HG02759 (cell line): Measurements from ENCODE around the gene SH3RF3.

Experiments
- ATAC-seq: cut with Tn5 transposase; IDR thresholded peaks from one replicate; pipeline ENCODE4 v1.9.1; 2021; ENCODE audit warnings: mild to moderate bottlenecking, moderate library complexity; ENCODE audit not compliant: unreplicated experiment

SH3RF3 gene

DNA sequence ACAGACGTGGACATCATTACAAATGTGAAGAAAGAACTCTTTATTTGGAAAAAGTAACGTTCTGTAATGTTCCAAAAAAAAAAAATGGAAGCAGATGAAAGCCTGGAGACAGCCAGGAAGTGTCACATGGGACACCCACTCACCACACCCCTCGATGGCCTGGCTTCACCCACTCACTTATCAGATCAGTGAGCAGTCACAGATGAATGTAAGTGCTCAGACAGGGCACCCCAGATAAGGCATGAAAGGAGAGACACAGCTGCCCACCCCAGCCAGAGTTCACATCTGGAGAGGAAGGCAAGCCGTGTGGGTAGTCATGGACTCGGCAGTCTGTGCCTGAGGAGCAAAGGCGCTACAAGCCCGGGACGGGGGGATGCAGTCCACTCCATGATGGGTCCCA is 379.6 kb downstream of the SH3RF3 start:
- ATAC-seq: no peak

DNA sequence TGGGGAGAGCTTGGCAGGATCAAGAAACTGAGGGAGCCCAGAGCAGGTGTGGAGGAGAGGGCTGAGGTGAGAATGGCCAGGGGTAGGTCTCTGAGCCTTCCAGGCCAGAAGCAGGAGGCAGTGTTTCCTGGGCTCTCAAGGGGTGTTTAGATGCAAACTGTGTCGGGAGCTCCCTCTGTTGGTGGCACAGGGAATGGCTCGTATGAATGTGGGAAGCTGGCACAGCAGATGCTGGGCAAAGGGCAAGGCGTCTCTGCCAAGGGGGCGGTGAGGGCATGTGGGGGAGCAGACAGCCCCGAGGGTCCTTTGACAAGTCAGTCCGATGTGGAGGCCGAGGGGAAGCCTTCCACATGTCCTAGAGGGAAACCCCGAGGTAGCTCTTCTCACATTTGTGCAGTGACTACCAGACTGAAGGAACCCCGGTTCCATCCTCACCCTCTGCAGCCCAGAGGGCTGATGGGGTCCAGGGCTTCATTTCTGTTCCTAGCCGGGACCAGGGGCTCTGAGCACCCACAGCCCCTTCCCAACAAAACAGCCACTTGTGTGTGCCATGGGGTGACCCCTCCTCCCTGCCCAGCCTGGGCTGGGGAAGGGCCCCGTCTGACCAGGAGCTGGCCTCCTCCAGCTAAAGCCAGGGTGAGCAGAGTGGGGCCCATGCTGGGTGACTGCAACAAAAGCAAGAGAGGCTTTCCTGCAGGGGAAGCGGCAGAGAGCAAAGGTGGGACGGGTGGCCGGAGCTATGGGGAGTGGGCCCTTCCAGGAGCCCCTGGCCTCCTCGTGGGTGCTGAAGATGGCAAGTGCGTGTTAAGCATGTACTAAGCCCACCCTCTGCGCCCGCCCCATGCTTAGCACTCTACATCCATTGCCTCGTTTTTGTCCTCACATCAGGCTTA is 381.4 kb downstream of the SH3RF3 start:
- ATAC-seq: peak; percentile 27

- no peak for ATAC-seq
Measured at GRCh38 chr2:109511168-109511567, 382.2 kb downstream of the SH3RF3 start.

DNA sequence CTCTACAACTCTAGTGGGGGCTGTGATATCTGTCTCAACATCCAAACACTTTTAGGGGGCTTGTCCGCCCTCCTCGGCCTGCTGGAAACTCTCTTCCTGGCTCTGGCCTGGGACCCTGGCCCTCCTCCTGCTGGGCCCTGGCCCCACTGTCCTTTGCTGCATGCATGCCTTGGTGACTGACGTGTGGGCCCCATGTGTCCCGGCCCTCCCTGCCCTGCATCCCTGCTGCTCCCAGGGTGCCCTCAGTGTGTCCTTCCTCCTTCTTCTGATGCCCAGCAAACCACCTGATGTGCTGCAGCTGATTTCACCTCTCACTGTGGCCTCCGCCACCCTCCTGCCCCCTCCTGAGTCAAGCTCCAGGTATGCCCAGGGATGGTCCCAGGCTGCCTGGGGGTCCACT is 383.1 kb downstream of the SH3RF3 start:
- ATAC-seq: no peak

GRCh38 chr2:109513230-109513629 is 384.2 kb downstream of the SH3RF3 start:
- no peak for ATAC-seq

GRCh38 chr2:109513749-109514588 is 385.0 kb downstream of the SH3RF3 start:
- peak; percentile 74 for ATAC-seq

DNA sequence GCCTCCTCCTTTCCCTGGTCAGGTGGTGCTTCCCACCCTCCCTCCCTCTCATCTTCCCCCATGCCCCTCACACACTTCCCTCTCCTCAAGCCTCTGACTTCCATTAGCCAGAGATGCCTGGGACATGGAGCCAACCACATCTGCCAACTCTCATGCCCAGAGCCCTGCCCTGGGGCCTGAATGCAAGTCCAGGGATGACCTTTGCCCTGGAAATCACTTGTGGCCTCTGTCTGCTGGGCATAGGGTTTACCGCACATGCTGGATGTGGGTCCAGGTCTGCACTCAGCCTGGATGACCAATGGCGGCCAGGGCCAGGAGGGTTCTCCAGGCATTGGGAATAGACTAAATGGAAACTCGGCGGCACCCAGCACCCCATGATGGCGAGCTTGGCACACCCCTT is 385.9 kb downstream of the SH3RF3 start:
- no peak for ATAC-seq

DNA sequence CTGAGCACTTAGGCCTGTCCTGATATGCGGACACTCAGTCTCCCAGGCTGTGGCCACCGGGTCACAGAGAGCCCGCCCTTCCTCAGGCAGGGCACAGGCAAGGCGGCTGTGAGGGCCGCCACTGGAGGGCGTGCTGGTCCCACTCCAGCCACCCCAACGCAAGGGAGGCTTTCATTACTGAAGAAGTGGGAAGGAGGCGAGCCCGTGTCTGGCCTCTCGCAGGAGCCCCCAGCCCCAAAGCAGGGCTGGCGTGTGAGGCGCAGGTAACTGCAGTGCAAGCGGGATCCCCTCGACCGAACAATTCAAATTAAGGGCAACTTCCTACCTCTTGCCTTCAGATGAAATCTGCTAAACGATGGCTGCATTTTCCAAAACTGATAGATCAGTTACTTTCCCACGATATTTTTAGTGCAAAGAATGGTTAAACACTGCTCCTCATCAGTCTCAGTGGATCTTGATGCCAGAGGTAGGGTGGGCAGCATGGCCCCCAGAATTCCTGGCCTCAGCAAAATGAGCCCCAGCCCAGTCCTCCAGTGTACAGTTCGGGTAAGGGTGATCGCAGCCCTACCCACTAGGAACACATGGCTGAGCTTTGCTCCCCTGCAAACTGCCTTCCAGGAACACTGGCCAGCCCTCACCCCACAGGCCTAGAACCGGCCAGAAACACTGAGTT is 387.6 kb downstream of the SH3RF3 start:
- ATAC-seq: no peak

- no peak for ATAC-seq
Measured at GRCh38 chr2:109517118-109517889, 388.3 kb downstream of the SH3RF3 start.

- no peak for ATAC-seq
Measured at GRCh38 chr2:109519513-109519912, 390.5 kb downstream of the SH3RF3 start.

DNA sequence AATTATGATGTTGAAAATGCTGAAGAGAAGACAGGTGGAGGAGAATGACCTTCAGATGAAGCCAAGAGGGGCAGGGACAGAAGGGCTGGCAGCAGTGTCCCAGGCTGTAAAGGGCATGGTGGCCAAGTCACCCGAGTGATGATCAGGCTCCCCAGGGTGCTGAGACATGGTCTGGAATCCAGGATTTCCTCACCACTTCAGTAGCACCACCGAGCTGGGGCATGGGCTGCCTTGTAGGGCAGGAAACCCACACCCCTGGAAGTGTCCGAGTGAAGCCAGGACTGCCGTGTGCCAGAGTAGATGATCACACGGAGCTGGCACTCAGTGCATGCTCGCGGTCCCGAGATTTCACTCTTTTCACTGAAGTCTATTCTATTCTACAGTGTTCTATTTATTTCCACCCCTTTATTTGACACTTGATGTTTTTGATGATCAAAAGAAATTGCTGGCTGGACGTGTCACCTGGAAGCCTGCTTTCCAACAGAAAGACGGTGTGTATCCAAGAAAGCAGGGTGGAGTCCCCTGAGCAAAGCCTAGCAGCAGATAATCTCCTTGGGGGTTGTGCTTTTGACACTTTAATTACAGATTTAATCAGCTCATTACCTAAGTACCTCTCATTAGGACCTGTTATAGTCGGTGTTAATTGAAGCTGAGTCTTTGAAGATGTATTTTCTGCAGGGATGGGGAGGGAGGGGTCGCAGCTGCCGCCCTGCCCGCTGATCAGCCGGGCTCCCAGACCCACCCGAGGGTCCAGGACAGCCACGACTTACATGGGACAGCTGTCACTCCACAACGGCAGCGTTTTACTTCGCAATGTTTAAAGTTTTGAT is 392.4 kb downstream of the SH3RF3 start:
- no peak for ATAC-seq

DNA sequence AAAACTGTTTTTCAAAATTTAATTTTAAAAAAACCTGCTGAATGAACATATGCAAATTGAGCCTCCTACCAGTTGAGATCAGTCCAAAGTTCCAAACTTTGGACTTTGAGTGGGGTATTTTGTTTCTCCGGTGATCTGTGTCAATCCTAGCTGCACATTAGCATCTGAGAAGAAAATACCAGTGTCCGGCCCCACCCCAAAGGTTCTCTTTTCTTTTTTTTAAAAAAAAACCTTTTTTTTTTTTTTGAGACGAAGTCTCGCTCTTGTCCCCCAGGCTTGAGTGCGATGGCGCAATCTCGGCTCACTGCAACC is 393.0 kb downstream of the SH3RF3 start:
- ATAC-seq: no peak

DNA sequence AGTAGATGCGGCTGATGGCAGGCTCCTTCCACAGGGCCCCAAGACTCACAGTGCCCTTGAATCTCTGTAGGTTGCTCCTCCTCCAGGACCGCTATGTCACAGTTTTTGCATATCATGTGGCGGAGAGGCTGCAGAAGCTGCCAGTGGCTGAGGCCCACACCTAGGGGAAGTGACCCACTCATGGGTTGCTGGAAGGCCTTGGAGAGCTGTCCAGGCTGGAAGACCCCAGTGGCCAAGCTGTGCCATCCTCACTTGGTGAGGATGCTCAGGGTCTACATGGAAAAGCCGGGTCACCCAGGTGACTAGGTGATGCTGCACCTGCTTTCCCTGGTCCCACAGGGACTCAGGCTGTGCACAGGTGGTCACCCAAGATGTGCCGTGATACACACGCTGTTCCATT is 394.1 kb downstream of the SH3RF3 start:
- ATAC-seq: no peak

DNA sequence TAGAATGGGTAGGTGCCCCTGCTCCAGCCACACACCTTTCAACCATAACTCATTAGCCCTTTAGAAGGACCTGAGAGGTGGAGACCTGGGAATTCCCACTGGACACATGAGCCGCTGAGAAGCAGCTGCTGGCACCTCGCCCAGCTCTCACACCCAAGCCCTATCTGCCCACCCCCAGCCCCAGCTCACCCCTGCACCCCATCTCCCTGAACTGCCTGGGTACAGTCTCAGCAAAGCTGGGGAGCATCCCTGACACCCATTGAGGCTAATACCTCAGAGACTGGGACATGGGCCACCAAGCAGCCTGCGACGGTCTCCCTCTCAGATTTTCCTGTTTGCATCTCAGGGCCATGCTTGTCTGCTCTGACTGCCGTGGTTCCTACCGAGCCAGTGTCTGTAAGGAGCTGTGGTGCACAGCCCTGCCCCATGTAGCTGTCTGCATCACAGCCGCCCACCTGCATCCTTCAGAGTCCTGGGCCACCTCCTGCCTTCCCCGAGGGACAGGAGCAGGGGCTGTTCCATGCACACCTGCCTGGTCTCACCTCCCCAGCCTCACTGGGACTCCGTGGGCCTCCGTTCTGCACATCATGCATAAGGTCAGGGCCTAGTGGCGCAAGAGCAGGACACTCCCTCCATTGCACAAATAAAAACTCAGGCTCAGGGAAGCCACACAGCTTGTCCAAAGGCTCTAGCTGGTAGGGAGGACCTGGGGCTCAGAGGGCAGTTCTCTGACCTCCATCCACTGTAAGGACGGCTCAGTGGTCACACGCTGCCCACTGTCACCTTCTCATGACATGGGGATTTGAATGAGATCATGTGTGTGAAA is 394.7 kb downstream of the SH3RF3 start:
- no peak for ATAC-seq

- no peak for ATAC-seq
Measured at GRCh38 chr2:109525836-109526235, 396.8 kb downstream of the SH3RF3 start.

GRCh38 chr2:109526442-109526970 is 397.5 kb downstream of the SH3RF3 start:
- ATAC-seq: no peak

GRCh38 chr2:109527079-109527478 is 398.1 kb downstream of the SH3RF3 start:
- no peak for ATAC-seq

- no peak for ATAC-seq
Measured at GRCh38 chr2:109527846-109528705, 399.1 kb downstream of the SH3RF3 start.
